ENCODE results near the gene ANKRD35.
A peak's percentile ranks its signal among the peaks of the same experiment; 100 is the strongest.

The ANKRD35 gene

GRCh38 chr1:145892486-145893087 lies 6.9 kb upstream of the ANKRD35 start:
- no peak for DNase-seq

GRCh38 chr1:145891587-145892485 lies 6.2 kb upstream of the ANKRD35 start:
- peak; percentile 98 for DNase-seq

DNA sequence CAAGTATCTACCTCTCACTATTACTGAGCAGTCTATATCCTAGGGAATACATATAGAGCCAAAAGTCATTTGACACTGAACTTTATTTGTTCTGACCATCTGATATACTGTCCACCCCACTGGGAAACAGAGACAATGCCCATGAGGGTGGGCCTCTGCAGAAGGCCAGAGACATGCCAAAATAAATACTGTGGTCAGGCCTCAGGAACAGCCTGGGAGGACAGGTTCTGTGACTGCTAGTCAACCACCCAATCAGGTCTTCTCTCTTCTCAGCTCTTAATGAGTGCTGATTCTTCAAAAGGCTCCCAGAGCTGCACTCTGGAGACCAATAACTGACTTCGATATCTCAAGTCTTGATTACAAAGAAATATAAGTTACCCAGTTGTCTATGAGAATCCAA lies 5.5 kb upstream of the ANKRD35 start:
- peak; percentile 56 for DNase-seq

- DNase-seq: peak; percentile 58
Observed at GRCh38 chr1:145889722-145890121, 4.1 kb upstream of the ANKRD35 start.

- DNase-seq: no peak
Observed at GRCh38 chr1:145887631-145888030, 2.0 kb upstream of the ANKRD35 start.

GRCh38 chr1:145886816-145887215 lies 1.1 kb upstream of the ANKRD35 start:
- DNase-seq: no peak

- DNase-seq: no peak
Observed at GRCh38 chr1:145886390-145886789, 724 bp upstream of the ANKRD35 start.

- no peak for DNase-seq
Observed at GRCh38 chr1:145884675-145885074, 991 bp downstream of the ANKRD35 start.

DNA sequence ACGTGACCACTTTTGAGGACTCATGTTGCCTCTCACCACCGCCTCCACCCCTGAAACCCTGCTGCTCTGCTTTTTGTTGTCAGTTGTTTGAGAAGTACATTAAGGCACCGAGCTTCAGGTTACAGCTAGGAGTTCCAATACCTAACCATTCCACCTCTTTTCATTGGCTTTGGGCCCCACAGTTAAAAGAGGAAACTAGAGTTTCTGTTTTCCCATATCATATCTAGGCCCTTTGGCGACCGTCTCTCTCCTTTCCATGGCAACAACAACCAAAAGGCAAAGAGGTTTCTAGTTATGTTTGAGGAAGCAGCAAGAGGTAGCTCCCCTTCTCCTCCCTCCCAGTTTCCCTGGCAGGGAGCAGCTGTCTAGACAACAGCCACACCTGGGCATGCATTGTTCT lies 5.9 kb downstream of the ANKRD35 start:
- DNase-seq: peak; percentile 98

DNA sequence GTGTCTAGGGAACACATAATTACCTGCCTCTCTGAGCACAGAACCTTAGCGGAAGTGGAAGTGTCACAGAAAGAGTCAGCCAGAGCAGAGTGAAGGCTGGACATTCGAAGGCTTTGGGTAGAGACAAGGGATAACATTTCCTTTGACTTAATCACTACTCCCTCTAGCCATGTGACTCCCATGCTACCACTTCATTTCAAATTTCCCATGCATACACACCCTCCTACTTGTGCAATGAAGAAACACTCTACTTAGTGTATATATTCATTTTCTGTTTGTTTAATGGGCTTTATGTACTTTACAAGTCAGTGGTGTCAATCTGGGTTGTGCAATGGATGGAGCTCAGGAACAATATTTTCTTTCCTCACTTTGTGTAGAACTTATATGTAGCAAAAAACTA lies 6.9 kb downstream of the ANKRD35 start:
- DNase-seq: no peak

DNA sequence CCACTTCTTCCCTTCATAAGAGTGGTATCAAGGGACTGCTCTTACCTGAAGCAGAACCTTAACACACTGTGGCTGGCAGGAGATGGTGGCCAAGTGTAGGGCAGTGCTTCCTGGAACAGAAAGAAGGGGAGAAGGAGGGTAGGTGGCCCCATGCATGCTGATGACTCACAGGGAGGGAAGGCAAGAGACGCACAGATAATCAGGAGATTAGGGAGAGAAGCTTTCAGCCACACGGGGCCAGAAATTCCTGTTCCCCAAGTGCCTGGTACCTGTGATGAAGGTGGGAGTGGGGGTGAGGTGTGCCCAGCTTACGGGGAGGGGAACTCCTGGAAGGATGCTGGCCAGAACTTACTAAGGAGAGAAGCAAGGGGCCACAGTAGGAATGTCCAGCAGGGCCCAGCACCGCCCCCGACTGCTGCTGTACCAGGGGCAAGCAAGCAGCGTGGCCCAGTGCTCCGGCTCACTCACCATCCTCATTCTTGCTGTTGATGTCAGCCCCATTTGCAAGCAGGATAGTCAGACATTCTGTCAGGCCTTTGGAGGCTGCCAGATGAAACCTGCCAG lies 7.7 kb downstream of the ANKRD35 start:
- peak; percentile 61 for DNase-seq

GRCh38 chr1:145874646-145875045 lies 11.0 kb downstream of the ANKRD35 start:
- DNase-seq: no peak

- no peak for DNase-seq
Observed at GRCh38 chr1:145871994-145872924, 13.4 kb downstream of the ANKRD35 start.

DNA sequence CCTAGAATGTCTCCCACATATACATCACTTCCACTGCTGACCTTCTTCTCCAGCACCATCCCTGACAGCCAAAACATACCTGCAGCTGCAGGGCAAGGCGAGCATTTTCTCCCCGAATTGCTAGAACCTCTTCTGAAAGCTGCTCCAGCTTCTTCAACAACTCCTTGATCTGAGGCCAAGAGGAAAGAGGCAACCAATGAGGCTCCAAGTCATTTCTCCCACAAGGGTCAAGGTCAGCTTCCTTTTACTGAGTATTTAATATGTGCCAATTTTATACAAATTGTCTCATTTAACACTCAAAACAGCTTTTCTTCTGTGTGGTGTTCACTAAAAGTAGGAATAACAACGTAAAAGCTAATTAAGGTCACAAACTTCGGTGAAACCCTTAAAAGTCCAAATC lies 17.4 kb downstream of the ANKRD35 start:
- no peak for DNase-seq

- DNase-seq: no peak
Observed at GRCh38 chr1:145863282-145864018, 22.2 kb downstream of the ANKRD35 start.

- DNase-seq: peak; percentile 89
Observed at GRCh38 chr1:145859491-145860023, 26.1 kb downstream of the ANKRD35 start.

- peak; percentile 95 for DNase-seq
Observed at GRCh38 chr1:145858901-145859490, 26.7 kb downstream of the ANKRD35 start, which contains the start of gene PIAS3. PIAS3 (minus strand) TSS chr1:145859081; CDS start chr1:145858990, 91 bp downstream.

DNA sequence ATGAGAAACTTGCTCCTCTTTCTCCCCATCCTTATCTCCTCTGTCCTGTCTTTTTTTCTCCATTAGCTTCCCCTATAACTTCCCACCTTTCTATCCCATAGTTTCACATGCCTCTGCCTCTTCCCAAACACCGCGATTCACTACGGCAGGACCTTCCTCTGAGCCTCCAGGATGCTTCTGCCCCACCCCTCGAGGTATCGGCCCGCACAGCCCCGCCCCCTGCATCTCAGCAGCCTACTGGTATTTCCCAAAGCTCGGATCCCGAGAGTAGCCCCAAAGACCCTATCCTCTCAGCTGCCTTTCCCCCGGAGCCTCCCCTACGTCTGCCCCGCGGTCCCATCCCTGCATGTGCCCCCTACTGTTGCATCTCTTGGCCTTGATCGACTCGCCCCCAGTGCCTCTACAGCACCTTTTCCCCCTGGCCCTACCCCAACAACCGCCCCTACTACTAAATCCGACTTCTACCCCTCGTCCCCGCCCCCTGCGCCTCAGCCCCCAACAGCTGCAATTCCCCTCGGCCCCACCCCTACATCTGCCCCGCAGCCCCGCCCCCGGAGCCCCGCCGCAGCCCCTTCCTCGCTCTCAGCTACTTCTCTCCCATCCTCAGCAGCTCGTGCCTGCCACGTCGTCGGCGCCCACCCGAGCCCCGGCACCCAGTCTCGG lies 27.3 kb downstream of the ANKRD35 start:
- DNase-seq: peak; percentile 73

- DNase-seq: no peak
Observed at GRCh38 chr1:145857170-145857569, 28.5 kb downstream of the ANKRD35 start.

DNA sequence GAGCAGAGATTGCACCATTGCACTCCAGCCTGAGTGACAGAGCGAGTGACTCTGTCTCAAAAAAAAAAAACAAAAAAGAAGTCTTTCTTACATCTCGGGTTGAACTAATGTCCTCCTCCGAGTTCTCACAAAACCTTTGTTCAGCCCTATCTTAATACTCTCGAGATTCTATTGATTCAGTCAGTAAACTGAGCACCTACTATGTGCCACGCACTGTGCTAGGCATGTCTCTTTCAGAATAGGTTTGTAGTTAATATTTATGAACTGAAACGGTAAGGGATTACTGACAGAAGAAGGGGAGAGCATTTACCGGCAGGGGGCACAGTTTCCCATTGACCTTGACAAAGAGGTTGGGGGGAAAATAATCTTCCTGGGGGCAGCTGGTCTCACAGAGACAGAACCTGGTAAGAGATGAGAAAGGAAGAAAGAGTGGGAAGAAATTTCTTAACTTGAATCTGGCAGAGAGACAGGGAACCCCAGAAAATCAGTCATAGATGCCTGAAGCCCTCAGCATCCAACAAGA lies 30.2 kb downstream of the ANKRD35 start:
- no peak for DNase-seq

Measured in NCI-H146 (cell line).